NCI-H446 (cell line): ENCODE data around the gene RBM47.
"Not testable (repeated sequence)": the region's sequence is repeated elsewhere in the genome, so short reads cannot be mapped to it uniquely, and the experiment has no call there.

Experiments
- DNase-seq, 2 experiments: peaks; one replicate each; lab custom pipeline; 2025; lab: John Stamatoyannopoulos, UW

The RBM47 gene

GRCh38 chr4:40486534-40486933 is 143.1 kb downstream of the RBM47 start:
- DNase-seq = no peak

- no peak for DNase-seq
Measured at GRCh38 chr4:40484346-40485090, 145.1 kb downstream of the RBM47 start.

- DNase-seq = no peak
Measured at GRCh38 chr4:40482985-40483647, 146.5 kb downstream of the RBM47 start.

DNA sequence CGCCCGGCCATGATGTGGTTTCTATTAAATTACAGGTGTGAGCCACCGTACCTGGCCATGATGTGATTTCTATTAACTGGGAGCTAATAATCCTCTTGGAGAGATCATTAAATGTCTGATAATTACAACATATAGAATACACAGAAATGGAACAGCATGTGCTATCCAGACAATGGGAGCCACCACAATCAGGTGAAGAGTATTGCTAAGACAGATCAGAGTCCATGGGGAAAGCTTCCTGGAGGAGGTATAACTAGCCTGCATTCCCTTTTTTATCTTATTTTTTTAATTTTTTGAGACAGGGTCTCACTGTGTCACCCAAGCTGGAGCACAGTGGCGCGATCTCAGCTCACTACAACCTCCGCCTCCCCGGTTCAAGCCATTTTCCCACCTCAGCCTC is 147.7 kb downstream of the RBM47 start:
- DNase-seq = no peak

DNA sequence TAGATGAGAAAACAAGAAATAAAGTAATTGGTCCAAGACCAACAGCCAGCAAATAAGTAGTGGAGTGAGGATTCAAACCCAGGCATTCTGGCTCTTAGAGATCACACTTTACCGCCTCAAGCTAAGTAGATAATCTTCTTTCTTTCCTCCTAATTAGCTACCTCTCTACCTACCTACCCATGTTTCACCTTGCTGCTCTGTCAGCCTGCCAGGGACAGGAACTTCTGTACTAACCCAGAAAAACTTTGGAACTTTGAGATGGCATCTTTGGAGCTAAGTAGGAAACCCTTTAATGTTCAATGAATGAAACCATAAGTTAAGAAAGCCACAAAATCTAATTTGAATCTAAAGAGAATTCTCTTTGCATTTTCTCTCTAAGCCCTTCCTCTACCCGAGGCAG is 149.4 kb downstream of the RBM47 start:
- no peak for DNase-seq

DNA sequence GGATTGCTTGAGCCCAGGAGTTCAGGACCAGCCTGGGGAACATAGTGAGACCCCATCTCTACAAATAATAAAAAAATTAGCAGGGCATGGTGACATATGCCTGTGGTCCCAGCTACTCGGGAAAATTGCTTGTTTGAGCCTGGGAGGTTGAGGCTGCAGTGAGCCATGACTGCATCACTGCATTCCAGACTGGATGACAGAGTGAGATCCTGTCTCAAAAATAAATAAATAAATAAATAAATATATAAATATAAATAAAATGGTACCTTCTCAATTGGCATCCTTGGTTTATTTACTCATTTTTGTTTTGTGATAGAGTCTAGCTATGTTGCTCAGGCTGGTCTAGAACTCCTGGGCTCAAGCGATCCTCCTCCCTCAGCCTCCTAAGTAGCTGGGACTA is 150.3 kb downstream of the RBM47 start:
- DNase-seq = no peak

- DNase-seq = no peak
Measured at GRCh38 chr4:40475609-40476008, 154.1 kb downstream of the RBM47 start.

DNA sequence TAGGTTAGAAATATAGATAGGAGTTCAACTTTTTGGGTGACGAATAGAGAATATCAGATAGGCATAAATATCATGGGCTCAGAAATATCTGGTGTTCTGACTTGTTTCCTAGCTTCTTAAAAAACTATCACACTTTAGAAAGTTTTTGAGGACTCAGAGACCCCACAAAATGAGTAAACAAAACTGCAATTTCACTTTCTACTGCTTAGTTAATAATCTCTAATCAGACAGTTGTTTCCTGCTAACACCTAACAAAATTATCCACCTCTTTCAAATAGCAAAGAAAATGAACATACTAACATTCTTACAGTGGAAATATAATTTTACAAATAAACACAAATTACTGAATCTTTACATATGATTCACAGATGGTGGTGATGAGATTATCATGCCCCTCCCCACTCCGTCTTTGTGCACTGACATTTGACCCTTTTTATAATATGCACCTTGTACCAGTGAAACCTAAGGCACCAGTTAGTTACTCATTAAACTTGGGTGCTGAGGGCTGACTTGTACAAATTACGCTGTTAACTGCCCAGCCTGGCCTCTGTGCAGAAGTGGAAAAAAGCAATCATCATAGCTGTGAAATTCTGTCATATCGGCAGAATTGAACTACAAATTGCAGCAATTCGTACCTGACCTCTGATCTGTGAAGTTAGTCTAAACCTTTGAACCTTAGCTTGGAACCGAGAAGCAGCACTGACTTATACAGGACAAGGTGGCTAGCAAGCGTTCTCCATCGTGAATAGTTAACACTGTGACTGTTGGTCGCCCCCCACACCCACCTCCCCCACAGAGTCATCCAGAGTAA is 155.9 kb downstream of the RBM47 start:
- no peak for DNase-seq

- DNase-seq = no peak
Measured at GRCh38 chr4:40471923-40472322, 157.7 kb downstream of the RBM47 start.

- no peak for DNase-seq
Measured at GRCh38 chr4:40466789-40467188, 162.9 kb downstream of the RBM47 start.

DNA sequence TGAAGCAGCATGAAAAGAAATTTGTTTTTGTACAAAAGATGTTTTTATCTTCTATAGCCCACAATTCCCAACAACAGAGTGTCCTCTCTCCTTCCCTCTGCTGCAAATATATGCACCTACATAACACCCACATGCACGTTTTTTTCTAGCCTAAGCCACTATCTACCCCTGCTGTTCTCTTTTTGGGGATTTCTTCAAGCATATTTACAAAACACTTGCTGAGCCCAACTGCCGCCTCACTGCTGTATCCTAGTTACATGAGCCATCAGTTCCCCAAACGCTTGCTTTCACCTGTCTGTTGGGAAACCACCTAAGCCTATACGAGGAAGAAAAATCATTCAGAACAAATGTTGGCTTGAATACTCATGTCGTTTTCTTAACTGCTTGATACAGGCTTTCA is 167.3 kb downstream of the RBM47 start:
- no peak for DNase-seq

DNA sequence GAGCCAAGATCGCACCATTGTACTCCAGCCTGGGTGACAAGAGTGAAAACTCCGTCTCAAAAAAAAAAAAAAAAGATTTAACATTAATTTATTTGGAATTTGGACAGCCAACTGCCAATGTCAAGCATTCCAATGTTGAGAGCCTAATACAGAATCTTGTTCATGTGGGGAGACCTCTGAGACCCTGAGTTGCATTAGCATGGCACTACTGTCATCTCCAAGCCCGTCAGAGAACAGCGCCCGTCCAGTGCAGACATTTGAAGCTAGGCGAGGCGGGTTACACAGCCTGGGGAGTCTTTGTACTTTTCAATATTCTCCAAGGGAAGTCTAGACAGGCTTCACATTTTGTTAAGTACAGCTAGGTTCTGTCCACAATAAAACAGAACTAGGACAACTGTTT is 167.8 kb downstream of the RBM47 start:
- DNase-seq = no peak

DNA sequence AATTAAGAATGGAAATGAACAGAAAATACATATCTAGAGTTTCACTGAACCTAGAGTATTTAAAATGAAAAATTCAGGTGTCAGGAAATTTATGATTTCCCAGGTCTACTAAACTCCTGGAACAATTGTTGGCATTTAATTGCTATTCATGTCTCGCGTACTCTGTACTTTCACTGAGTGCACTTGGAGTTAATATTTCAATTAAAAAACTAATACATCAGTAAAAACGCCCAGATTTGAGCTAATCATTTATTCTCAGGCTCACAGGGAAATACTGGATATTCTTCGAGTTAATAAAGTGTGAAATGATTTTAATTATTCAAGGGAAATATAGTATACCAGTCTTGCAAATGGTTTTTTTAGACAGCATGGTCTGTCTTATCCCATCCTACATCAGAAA is 168.6 kb downstream of the RBM47 start:
- no peak for DNase-seq

- DNase-seq = no peak
Measured at GRCh38 chr4:40458683-40459082, 171.0 kb downstream of the RBM47 start.

DNA sequence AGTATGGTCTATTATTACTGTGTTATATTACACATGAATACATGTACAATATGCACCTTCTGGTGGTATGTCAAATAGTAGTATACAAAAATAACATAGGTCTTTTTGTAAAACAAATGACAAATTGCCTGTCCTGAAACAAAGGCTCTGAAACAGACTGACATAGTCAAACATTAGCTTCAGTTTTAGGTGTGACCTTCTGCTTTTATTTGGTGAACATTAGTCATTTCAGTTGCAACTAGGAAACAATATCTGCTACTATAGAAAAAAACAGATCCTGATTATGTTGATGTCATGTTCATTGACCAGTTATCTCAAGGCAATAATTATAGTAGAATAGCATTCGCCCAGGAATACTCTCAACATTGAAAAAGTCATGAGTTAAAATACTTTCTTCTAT is 171.6 kb downstream of the RBM47 start:
- no peak for DNase-seq

DNA sequence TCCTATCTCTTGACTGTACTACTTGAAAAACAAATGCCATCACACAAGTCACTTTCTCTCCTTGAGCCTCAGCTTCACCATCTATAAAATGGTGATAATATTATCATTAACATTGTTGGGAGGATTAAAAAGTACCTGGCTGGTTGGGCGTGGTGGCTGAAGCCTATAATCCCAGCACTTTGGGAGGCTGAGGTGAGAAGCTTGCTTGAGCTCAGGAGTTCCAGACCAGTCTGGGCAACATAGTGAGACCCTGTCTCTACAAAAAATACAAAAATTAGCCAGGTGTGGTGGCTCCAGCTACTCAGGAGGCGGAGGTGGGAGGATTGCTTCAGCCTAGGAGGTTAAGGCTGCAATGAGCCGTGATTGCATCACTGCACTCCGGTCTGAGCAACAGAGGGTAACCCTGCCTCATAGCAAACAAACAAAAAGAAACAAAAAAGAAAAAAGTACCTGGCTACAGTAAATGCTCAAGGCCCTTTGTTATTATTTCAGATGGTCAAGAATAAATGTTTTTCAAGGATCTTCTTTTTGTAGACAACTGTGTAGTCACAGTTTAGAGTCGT is 174.2 kb downstream of the RBM47 start:
- no peak for DNase-seq

DNA sequence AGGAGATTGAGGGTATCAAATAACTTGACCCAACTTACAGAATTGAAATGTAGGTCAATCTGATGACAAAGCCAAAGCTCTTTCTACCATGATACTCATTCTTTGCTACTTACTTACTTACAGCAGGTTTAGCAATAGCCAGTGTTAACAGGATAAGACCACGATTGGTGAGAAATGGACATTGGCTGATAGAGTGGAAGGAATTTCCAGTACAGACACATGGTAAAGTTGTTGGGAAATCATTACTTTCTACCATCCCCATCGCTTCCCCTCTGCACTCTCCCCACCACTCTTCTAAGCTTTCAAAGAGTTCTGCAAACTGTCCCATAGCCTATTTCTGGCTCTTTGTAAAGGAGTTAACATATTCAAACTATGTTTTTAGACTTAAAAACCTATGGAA is 174.8 kb downstream of the RBM47 start:
- DNase-seq = no peak

DNA sequence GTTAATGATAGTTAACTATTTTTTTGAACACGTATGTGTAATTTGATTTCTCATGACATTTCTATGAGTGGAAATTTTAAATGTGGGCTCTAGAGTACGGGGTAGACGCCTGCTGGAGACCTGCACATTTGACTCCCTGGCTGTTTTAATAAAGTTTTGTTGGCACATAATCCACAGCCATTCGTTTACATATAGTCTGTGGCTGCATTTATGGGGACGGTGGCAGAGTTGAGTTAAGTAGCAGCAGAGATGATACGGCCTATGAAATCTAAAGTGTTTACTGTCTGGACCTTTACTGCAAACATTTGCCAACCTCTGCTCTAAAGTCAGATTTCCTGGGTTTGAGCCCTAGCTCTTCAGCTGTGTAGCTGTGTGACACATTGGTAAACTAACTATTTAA is 175.8 kb downstream of the RBM47 start:
- no peak for DNase-seq

- no peak for DNase-seq
Measured at GRCh38 chr4:40448875-40449274, 180.8 kb downstream of the RBM47 start.

DNA sequence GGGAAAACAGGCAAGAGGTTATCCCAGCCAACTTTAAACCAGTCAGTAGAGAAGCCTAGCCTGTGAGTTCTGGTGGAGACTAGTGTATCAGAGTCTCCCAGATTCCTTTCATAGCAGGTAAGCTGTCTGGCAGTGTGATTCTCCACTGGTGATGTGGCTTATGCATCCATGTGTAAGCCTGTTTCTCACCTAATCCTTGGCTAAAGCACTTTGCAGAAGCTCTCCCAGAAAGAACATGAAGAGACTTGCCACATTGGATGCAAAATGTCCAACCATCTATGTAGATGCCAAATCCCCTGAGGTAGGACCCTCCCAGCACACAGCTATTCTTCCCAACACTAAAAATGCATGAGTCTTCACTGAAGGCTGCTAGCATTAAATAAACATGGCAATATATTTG is 182.8 kb downstream of the RBM47 start:
- DNase-seq = no peak

- DNase-seq = not testable (repeated sequence)
Measured at GRCh38 chr4:40446261-40446750, 183.4 kb downstream of the RBM47 start.

- DNase-seq = no peak
Measured at GRCh38 chr4:40445671-40446070, 184.0 kb downstream of the RBM47 start.

- DNase-seq = no peak
Measured at GRCh38 chr4:40441430-40441829, 188.2 kb downstream of the RBM47 start.
